NCI-H1436 treated with DMSO at 0.1 percent for 48 hours (cell line): ENCODE measurements around the gene GTPBP4.
A peak's percentile ranks its signal among the peaks of the same experiment; 100 is the strongest.
"Not testable (repeated sequence)": the region's sequence is repeated elsewhere in the genome, so short reads cannot be mapped to it uniquely, and the experiment has no call there.

Experiments used
- DNase-seq: peaks from one replicate; lab custom pipeline; 2025; lab: John Stamatoyannopoulos, UW

The GTPBP4 gene

DNA sequence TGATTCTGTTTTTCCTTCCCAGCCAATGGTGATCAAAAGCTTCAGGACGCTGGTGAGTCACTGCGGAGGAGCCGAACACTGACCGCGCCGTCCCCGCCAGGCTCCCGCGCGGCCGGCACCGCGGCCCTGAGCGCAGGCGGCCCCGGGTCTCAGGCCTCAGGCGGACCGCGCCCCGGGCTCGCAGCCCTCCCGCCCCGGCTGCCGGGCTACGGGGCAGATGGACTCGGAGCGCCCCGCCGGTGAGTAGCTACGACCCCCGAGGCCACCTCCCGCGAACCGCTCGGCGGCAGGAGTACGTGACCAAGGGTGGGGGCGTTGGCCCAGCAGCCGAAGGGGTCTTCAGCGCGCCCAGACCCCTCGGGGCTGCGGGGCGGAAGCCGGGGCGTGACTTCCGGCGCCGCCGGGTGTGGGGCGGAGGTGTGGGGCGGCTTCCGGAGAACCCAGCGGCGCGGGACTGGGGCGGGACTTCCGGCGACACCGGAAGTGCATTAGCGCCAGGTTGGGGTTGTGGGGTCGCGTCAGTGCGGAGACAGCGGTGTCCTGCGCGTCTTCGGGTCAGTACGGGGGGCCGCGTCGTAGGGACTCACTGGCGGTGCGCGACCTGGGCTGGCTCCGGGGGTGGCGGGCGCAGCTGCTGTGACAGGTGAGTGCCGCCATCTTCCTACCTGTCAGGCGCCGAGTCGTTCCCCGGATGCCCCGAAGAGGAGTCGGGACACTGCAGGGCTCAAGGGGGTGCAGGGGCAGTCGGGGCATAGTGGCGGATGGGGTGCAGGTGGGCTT is 68.3 kb downstream of the GTPBP4 start, which contains the start of gene WDR37:
WDR37 (plus strand) TSS at position 60 of the 780 bp plus-strand sequence. CDS start 15,771 bp downstream, outside the sequence.
- DNase-seq: peak; percentile 15

DNA sequence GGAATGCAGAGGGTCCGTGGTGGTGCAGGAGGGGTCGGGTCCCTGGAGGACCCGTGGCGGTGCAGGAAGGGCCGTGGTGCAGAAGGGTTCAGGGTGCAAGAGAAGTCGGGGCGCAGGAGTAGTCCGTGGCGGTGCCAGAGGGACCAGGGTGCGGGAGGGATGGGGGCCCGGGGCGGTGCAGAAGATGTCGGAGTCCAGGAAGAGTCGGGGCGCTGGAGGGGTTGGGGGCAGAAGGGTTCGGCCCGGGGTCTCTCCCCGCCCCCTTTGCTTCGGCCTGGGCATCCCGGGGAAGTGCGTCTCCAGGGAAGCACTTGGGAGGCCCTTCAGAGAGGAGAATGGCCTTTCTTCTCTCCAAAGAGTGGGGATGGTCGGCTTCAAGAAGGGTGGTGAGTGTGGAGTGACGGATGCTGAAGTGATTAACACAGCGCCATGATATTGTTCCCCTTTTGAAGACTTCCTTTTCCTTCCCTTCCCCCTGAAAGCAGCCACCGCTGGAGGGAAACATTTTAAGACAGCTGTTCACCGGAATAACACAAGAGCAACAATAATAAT is 68.9 kb downstream of the GTPBP4 start:
- no peak for DNase-seq

DNA sequence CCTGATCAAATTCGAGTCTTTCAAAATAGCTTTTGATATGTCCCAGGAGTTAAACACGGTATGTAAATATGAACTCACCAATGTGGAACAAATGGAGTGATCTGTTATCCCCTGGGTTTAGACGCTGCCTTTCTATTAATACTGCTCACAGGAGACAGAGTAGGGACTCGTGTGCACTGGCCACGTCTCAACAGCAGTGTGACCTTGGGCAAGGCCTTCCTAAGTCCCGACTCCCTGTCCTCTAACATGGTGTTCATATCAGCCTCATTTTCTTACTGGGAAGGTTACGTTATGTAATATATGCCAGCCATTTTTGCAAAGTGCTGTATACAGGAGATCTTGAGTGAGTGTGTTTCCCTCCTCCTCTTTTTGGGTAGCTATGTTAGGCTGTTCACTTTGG is 69.8 kb downstream of the GTPBP4 start:
- no peak for DNase-seq

DNA sequence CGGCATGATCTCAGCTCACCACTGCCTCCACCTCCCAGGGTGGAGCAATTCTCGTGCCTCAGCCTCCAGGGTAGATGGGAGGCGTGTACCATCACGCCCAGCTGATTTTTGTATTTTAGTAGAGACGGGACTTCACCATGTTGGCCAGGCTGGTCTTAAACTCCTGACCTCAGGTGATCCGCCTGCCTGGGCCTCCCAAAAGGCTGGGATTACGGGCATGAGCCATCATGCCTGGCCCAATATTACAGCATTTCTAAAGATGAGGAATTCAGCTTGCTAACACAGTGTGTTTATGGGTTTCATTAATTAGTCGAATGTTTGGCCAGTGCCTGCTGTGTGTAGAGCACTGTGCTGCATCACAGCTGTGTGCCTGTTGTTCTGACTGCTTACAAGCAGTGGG is 71.7 kb downstream of the GTPBP4 start:
- no peak for DNase-seq

DNA sequence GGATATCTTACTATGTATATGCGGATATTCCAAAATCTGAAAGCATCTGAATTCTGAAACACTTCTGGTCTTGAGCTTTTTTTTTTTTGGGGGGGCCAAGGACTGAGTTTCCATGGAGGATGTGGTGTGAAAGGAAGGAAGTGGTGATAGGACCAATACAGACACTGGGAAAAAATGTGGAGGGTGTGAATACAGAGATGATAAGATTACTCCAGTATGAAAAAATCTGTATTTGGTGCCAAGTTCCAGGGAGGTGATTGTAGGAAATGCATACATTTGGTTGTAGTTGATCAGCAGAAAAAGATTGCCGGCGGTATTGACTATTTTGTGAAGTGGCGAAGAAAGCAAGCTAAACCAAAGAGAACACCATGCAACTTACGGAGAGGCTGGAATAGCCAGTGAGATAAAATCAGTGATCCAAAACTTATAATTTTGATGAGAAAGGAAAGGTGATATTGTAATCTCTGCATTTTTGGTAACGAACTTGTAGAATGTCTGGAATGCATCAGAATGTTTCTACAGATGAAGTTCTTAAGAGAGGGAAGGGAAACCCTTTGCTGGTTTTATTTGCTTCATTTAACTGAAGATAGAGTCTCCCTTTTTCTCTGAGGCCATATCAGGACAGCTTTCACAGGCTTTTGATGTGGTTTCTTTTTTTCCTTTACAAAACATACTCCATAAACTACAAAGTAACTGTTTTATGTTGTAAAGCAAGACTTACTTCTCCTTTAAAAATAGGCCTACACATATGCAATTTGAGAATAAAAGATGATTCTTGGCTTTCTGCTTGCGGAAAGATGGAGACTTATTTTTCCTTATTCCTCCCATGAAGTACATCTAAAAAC is 73.9 kb downstream of the GTPBP4 start:
- DNase-seq: no peak

DNA sequence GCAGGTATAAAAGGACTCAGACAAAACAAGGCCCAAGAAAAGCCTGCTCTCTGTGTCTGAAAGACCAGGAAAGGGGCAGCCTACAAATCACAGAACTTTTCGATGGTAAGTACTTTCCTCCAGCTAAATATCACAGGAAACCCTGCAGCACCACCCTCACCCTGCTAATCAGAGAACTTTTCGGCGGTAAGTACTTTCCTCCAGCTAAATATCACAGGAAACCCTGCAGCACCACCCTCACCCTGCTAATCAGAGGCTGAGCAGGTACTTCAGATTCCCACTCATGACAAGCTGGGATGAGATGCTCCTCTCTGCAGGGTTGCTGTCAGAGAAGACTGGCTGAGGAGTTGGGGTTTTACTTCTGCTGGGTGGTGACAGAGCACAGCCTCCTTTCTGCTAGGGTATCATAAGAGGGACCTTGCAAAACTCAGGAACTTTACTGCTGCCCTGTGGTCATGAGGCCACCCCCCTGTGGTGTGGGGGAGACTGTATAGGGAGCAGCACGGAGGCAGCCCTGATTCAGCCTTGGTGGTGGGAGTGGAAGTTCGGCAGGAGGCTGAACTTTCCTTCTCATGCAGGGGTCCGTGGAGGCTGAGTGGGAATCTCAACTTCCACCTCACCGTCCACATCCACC is 75.1 kb downstream of the GTPBP4 start:
- no peak for DNase-seq

DNA sequence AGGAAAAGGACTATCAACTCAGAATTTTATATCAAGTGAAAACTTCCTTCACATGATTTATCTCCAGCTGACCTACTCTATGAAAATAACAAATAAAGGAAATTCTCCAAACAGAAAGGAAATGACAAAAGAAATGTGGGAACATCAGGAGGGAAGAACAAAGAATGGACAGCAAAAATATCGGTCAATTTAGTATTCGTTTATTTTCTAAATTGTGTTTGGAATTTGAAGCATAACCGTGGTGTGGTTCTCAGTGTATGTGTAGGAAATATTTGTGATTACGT is 76.7 kb downstream of the GTPBP4 start:
- no peak for DNase-seq

DNA sequence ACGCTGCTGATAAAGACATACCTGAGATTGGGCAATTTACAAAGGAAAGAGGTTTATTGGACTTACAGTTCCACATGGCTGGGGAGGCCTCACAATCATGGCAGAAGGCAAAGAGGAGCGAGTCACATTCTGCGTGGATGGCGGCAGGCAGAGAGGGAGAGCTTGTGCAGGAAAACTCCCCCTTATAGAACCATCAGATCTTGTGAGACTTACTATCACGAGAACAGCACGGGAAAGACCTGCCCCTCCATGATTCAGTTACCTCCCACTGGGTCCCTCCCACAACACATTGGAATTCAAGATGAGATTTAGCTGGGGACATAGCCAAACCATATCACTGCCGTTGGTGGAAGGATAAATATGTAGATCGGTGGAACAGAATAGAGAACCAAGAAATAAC is 78.5 kb downstream of the GTPBP4 start:
- DNase-seq: not testable (repeated sequence)

DNA sequence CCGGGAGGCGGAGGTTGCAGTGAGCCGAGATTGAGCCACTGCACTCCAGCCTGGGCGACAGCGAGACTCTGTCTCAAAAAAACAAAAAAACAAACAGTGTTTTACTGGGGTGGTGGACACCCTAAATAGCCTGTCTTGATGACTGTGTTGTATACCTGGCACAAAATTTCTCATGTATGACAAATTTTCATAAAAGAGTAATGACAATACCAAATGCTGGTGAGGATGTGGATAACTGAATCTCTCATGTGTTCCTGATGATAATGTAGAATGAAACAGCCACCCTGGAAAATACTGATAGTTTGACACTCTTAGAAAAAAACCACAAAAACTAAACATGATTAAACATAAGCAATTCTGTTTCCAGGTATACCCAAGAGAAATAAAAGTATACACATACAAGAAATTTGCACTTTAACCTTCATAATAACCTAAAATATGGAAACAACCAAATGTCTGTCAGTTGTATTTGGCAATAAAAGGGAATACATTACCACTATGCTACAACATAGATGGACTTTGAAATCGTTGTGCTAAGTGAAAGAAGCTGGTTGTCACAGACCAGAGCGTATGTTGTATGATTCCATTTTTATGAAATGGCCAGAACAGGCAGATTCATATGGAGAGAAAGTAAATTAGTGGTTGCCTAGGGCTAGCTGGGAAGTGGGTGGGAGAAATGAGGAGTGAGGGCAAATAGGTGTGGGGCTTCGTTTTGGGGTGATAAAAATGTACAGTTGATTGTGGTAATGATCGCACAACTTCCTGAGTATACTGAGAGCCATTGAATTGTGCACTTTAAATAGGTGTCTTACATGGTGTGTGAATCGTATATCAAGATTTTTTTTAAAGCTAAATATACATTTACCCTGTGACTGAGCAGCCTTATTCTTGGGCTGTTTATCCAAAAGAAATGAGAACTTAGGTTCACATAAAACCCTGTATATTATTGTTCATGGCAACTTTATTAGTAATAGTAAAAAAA is 80.4 kb downstream of the GTPBP4 start:
- DNase-seq: no peak
